Measurements from ENCODE around the gene SNAP25.

- TF ChIP-seq POLR2A (IDR thresholded peaks at IDR 0.05) (no peak), CTCF (IDR thresholded peaks at IDR 0.05) (no peak)
Observed at GRCh38 chr20:10318291-10319024, 99.8 kb downstream of the SNAP25 start.

Data from ovary (tissue), 3 donors.